ENCODE data around the gene ZNF669.
"Not testable (repeated sequence)": the region's sequence is repeated elsewhere in the genome, so short reads cannot be mapped to it uniquely, and the experiment has no call there.

- not testable (repeated sequence) for TF ChIP-seq POLR2AphosphoS5, POLR2A, EP300 (IDR thresholded peaks at IDR 0.05)
Observed at GRCh38 chr1:247126166-247126565, 22.0 kb upstream of the ZNF669 start.

Measured in gastroesophageal sphincter (tissue), 2 donors.